ENCODE results near the gene TCP10L.
"Not testable (repeated sequence)": the region's sequence is repeated elsewhere in the genome, so short reads cannot be mapped to it uniquely, and the experiment has no call there.

Gene TCP10L

DNA sequence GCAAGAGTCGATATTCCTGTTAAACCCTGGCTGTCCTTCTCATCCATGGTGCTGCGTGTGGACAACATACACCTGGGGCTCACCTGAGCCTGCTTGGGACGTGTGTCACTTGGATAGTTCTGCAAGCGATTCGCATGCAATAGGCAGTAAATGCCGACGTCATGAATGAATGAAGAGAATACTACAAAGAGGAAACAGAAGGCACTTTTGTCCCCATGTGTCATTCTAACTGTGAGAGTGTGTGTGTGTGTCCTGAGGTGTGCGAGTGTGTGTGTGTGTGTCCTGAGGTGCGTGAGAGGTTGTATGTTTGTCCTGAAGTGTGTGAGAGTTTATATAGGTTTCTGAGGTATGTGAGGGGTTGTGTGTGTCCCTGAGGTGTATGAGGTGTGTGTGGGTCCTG, 647 bp upstream of the TCP10L start:
- DNase-seq: no peak

DNA sequence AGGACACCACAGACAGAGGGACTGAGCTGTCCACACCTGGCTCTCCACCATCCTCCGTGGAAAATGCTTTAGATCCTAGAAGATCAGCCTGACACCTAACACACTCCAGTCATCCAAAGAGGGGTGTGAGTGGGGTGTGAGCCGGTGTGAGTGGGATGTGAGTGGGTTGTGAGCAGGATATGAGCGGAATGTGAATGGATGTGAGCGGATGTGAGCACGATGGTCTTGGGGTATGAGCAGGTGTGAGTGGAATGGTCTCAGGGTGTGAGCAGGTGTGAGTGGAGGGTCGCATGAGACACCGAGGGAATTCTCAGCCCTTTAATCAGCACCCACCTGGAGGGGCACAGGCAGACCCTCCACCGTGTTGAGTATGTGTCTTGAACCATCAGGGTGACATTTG, 851 bp downstream of the TCP10L start:
- DNase-seq: no peak

- no peak for DNase-seq
Measured at GRCh38 chr21:32581732-32582131, 3.6 kb downstream of the TCP10L start.

- DNase-seq: no peak
Measured at GRCh38 chr21:32580949-32581348, 4.4 kb downstream of the TCP10L start.

DNA sequence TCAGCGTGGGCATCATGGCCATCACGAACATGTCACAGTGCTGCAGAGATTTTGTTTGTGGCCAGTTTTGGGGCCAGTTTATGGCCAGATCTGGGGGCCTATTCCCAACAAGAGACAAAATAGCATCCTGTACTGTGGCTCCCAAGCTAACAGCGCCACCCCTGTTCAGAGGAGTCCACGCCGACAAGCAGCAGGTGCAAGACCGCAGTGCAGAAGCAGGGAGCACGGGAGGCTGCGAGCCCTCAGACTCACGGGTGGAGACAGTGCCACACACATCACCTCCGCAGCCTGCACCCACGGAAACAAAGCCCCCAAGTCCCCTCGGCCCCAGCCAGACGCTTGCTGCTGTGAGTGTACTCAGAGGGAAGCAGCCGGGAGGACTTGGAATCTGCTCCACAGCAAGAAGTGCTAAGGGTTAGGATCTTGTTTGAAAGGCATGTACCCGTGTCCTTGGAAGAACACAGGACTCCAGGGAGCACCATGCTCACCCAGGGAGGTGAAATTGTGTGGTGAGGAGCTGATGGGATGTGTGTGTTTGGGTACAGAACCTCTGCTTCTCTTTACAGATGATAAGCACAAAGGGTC, 7.1 kb downstream of the TCP10L start:
- peak; percentile 22 to 38 for DNase-seq

- no peak for DNase-seq
Measured at GRCh38 chr21:32576011-32576410, 9.3 kb downstream of the TCP10L start.

- DNase-seq: no peak
Measured at GRCh38 chr21:32574946-32575925, 10.1 kb downstream of the TCP10L start.

DNA sequence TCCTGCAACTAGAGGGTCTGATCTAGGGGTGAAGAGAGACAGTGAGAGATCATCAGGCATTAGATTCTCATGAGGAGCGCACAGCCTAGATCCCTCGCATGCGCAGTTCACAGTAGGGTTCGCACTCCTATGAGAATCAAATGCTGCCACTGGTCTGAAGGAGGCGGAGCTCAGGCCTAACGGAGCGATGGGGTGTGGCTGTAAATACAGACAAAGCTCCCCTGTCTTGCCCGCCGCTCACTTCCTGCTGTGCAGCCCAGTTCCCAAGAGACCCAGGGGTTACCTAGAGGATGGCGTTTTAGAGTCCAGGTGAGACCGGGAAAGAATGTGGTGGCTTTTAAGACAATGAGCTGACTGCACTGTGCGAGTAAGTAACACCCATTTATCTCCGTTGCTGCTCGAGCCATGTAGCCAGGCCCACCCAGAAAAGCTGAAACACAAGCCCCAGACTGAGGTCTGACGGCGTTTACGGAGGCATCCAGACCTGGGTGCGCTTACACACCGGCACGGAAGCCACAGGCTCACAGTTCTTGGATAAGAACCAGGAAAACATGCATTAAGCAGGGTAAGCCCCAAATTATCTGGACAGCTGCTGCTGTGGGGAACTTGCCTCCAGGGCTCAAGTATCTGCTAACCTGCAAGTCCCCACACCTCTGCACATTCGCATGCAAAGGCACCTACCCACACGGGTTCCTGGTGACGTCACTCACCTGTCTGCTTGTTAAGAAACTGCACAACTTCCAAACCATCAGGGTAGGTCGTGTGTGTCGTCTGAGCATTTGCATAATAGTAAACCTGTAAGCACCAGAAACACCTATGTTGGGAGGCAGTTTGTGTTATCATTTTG, 12.5 kb downstream of the TCP10L start:
- no peak for DNase-seq

- no peak for DNase-seq
Measured at GRCh38 chr21:32570456-32570855, 14.9 kb downstream of the TCP10L start.

- DNase-seq: peak; percentile 81 to 88
Measured at GRCh38 chr21:32569261-32570230, 15.8 kb downstream of the TCP10L start.

- DNase-seq: no peak
Measured at GRCh38 chr21:32567626-32568025, 17.7 kb downstream of the TCP10L start.

DNA sequence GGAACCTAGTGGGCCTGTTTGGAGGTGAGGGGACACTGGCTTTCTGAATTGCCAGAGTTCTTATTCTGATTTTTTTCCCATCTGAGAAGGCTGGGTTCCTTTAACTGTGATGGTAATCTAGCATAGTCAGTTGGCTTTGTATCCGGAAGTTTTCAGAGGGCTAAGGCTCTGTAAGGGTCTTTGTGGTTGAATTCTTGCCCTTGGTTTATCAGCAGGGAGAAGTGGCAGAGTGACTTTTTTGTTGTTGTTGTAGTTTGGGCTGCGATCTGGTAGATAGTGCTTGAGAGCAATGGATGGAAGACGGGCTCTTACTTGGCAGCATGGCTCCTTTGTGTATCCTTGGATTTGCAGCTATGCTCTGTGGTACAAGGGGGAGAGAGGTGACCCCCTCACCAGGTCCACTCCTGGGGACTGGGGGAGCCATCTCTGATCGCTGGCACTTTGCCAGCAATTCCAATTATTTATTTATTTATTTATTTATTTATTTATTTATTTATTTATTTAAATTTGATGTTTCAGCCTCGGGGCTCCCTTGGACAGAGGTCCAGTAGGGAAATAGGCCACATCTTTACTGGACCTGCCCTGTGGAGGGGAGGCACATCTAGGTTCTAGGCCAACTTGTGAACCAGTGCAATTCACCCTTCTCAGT, 18.5 kb downstream of the TCP10L start:
- DNase-seq: no peak

DNA sequence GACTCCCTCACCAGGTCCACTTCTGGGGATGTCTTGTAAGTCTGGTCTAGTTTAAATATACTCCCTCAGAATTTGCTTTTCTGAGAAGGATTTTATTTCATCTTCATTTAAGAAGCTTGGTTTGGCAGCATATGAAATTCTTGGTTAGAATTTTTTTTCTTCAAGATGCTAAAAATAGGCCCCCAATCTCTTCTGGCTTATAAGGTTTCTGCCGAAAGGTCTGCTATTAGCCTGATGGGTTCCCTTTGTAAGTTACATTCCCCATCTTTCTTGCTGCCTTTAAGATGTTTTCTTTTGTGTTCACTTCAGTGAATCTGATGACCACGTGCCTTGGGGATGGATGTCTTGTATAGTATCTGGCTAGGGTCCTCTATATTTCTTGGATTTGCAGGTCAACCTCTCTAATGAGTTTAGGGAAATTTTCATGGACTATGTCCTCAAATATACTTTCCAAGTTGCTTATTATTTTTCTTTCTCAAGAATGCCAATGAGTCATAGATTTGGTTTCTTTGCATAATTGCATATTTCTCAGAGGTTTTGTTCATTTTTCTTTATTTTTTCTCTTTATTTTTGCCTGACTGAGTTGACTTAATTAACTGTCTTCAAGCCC, 19.4 kb downstream of the TCP10L start:
- DNase-seq: no peak

DNA sequence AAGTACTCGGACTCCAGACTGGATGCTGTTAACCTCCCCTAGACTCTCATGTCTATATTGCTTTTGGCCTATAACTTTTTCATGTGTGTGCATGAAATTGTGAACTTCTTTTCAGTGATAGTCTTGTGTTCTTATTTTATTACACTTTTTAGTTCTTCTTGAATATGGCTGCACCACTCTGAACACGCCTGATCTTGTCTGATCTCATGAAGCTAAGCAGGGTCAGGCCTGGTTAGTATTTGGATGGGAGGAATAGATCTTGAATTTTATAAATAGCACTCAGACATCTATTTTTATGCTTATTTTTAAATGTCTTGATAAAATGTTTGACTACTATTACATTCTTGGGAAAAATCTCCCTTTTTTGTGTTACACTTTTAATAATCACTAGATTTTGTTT, 22.4 kb downstream of the TCP10L start:
- DNase-seq: no peak

DNA sequence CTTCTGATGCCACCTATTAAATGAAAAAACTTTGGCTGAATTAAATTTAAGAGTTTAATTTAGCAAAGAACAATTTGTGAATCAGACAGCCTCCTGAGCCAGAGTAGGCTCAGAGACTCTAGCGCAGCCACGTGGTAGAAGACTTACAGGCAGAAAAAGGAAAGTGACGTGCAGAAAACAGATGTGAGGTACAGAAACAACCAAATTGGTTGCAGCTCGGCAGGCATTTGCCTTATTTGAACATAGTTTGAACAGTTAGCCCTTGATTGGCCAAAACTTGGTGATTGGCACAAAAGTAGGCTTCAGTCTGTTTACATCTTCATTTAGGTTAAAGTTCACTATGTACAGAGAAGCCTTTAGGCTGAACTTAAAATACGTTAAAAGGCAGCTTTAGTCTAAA, 22.9 kb downstream of the TCP10L start:
- no peak for DNase-seq

- DNase-seq: not testable (repeated sequence)
Measured at GRCh38 chr21:32561476-32561875, 23.8 kb downstream of the TCP10L start.

GRCh38 chr21:32560896-32561295, 24.4 kb downstream of the TCP10L start:
- DNase-seq: no peak

DNA sequence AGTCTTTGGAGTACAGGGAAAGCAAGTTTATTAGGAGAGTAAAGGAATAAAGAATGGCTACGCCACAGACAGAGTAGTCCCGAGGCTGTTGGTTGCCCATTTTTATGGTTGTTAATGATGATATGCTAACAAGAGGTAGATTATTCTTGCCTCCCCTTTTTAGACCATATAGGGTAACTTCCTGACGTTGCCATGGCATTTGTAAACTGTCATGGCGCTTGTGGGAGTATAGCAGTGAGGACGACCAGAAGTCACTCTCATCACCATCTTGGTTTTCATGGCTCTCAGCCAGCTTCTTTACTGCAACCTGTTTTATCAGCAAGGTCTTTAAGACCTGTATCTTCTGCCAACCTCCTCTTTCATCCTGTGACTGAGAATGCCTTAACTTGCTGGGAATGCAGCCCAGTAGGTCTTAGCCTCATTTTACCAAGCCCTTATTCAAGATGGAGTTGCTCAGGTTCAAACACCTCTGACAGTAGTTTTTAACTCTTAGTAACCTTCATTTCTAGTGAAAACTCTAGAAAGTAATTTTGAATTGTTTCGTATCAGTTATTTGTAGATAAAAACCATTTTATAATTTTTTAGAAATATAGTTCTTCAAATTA, 26.2 kb downstream of the TCP10L start:
- no peak for DNase-seq

GRCh38 chr21:32558106-32558505, 27.2 kb downstream of the TCP10L start:
- no peak for DNase-seq

DNA sequence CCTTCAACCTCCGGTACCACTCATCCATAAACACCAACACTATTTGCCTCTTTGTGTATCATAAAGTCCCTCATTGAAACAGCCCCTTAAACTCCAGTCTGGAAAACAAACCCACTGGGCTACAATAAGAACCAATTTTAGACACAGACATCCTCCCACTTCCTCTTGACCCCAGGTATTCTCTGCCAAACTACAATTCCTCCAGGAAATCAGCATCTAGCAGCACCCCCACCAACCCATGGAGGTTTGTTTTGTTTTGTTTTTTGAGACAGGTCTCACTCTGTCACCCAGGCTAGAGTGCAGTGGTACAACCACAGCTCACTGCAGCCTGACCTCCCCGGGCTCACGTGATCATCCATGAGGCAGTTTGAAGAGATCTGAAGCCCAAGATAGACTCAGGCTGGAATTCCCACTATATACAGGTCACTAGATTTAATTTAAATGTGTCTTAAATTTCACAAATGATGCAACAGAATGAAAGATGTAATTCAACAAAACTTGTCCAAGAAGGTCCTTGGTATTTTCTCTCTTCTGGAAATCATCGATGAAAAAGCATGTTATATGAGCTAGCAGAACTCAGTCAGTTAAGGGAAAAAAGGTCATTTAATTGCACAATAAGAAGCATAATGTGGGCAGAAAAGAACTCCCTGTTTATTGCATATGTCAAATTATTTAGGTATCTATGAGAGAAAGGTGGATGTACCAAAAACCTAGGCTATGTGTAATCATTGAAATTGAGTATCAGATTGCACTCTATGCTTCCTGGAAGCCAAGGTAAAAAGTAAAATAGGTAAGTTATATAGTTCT, 30.3 kb downstream of the TCP10L start:
- DNase-seq: no peak
